Ishikawa (cell line): ENCODE results near the gene ADGRL4.

Experiments
- CEBPB ChIP-seq: IDR thresholded peaks from 2 replicates; pipeline ENCODE4 v1.6.1; 2012
- CREB1 ChIP-seq: IDR thresholded peaks from 2 replicates; pipeline ENCODE4 v1.6.1; 2012; ENCODE audit warnings: low read depth
- EGR1 ChIP-seq: IDR thresholded peaks from 2 replicates; pipeline ENCODE4 v1.6.1; 2012
- EP300 ChIP-seq: IDR thresholded peaks from 2 replicates; pipeline ENCODE4 v1.6.1; 2012; ENCODE audit warnings: borderline replicate concordance
- FOXM1 ChIP-seq: IDR thresholded peaks from 2 replicates; pipeline ENCODE4 v1.6.1; 2012; ENCODE audit warnings: low read depth, borderline replicate concordance
- NFIC ChIP-seq: IDR thresholded peaks from 2 replicates; pipeline ENCODE4 v1.6.1; 2012
- RAD21 ChIP-seq: IDR thresholded peaks from 2 replicates; pipeline ENCODE4 v1.6.1; 2012; ENCODE audit warnings: low read depth
- TAF1 ChIP-seq: IDR thresholded peaks from 2 replicates; pipeline ENCODE4 v1.6.1; 2012; ENCODE audit warnings: low read depth, mild to moderate bottlenecking
- TCF12 ChIP-seq: IDR thresholded peaks from 2 replicates; pipeline ENCODE4 v1.6.1; 2012; ENCODE audit warnings: low read depth
- TEAD4 ChIP-seq: IDR thresholded peaks from 2 replicates; pipeline ENCODE4 v1.6.1; 2012
- YY1 ChIP-seq: IDR thresholded peaks from 2 replicates; pipeline ENCODE4 v1.6.1; 2012; ENCODE audit warnings: low read depth
- ZBTB7A ChIP-seq: IDR thresholded peaks from 2 replicates; pipeline ENCODE4 v1.6.1; 2012; ENCODE audit warnings: low read depth
- TF ChIP-seq, protein P1 (sequence below): IDR thresholded peaks from 2 replicates; pipeline ENCODE4 v1.6.1; 2012; ENCODE audit warnings: low read depth, mild to moderate bottlenecking
- TF ChIP-seq, protein P2 (sequence below): IDR thresholded peaks from 2 replicates; pipeline ENCODE4 v1.6.1; 2012
- TF ChIP-seq, protein P3 (sequence below): IDR thresholded peaks from 2 replicates; pipeline ENCODE4 v1.6.1; 2012

ADGRL4 gene

DNA sequence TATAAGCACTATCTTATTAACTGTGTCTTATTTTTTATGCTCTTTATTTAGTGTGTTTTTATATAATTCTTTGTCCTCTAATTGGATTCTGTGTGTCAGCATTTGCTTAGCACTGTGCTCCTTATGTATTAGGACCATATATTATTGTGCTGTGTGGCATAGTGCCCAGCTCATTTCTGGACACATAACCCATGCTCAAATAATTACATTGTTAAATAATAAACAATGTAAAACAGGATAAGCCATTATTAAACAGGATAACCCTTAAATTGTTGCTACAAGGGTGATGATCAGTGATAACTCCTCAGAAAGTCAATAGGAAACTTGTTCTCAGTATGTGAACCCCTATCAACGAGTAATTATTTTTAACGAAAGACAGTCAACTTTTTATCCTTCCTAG lies 150.4 kb downstream of the ADGRL4 start:
- no peak for TF ChIP-seq TAF1
- no peak for TF ChIP-seq TEAD4
- TF ChIP-seq, protein P1, sequence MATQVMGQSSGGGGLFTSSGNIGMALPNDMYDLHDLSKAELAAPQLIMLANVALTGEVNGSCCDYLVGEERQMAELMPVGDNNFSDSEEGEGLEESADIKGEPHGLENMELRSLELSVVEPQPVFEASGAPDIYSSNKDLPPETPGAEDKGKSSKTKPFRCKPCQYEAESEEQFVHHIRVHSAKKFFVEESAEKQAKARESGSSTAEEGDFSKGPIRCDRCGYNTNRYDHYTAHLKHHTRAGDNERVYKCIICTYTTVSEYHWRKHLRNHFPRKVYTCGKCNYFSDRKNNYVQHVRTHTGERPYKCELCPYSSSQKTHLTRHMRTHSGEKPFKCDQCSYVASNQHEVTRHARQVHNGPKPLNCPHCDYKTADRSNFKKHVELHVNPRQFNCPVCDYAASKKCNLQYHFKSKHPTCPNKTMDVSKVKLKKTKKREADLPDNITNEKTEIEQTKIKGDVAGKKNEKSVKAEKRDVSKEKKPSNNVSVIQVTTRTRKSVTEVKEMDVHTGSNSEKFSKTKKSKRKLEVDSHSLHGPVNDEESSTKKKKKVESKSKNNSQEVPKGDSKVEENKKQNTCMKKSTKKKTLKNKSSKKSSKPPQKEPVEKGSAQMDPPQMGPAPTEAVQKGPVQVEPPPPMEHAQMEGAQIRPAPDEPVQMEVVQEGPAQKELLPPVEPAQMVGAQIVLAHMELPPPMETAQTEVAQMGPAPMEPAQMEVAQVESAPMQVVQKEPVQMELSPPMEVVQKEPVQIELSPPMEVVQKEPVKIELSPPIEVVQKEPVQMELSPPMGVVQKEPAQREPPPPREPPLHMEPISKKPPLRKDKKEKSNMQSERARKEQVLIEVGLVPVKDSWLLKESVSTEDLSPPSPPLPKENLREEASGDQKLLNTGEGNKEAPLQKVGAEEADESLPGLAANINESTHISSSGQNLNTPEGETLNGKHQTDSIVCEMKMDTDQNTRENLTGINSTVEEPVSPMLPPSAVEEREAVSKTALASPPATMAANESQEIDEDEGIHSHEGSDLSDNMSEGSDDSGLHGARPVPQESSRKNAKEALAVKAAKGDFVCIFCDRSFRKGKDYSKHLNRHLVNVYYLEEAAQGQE, result no peak
- no peak for TF ChIP-seq CEBPB
- TF ChIP-seq, protein P2, sequence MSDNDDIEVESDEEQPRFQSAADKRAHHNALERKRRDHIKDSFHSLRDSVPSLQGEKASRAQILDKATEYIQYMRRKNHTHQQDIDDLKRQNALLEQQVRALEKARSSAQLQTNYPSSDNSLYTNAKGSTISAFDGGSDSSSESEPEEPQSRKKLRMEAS, result no peak
- TF ChIP-seq, protein P3, sequence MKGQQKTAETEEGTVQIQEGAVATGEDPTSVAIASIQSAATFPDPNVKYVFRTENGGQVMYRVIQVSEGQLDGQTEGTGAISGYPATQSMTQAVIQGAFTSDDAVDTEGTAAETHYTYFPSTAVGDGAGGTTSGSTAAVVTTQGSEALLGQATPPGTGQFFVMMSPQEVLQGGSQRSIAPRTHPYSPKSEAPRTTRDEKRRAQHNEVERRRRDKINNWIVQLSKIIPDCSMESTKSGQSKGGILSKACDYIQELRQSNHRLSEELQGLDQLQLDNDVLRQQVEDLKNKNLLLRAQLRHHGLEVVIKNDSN, result no peak
- no peak for TF ChIP-seq CREB1
- no peak for TF ChIP-seq EGR1
- TF ChIP-seq ZBTB7A, result no peak
- no peak for TF ChIP-seq TCF12
- TF ChIP-seq FOXM1, result no peak
- TF ChIP-seq NFIC, result no peak
- no peak for TF ChIP-seq YY1
- no peak for TF ChIP-seq EP300
- TF ChIP-seq RAD21, result no peak

DNA sequence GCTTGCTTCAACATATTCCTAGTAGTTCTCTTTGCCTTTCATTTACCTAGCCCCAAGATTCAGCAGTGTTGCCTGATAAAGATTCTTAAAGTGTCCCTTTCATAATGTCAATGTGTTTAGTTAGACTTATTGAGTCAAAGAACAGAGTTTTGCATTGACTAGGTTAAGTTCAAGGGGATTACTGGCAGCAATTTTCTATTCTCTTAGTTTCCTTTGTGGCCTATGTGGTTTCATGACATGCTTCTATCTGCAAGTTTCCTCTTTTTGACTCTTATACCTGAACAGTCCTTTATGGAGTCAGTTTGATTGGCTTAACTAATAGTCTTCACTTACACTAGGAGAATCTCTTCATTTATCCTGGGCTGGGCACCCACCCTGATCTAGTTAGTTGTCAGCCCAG lies 151.3 kb downstream of the ADGRL4 start:
- no peak for TF ChIP-seq TCF12
- TF ChIP-seq EGR1, result no peak
- TF ChIP-seq, protein P2, result no peak
- no peak for TF ChIP-seq FOXM1
- TF ChIP-seq, protein P1, result no peak
- no peak for TF ChIP-seq YY1
- no peak for TF ChIP-seq TEAD4
- no peak for TF ChIP-seq CEBPB

DNA sequence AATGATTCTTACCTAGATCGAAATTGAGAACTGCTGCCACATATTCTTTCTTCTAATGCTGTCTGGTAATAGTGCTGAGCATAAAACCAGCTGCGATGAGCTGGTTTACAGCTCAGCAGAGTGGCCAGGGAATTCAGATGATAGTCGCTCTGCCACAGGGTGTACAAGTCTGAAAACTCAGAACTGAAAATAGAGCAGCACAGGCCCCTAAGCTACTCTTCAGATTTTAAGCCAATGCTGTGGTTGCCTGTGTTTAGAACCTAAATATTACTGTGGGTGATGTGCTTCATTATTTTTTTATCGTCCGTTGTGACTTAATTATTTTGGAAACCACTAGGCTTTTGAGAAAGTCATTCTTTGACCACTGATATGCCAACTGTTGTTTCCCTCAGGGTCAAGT lies 152.0 kb downstream of the ADGRL4 start:
- TF ChIP-seq YY1 (no peak), NFIC (no peak), ZBTB7A (no peak), FOXM1 (no peak), EGR1 (no peak), TCF12 (no peak), CREB1 (no peak), CEBPB (no peak), EP300 (no peak), TEAD4 (no peak)
- TF ChIP-seq, protein P2, result no peak
- TF ChIP-seq, protein P3, result no peak
- TF ChIP-seq, protein P1, result no peak

DNA sequence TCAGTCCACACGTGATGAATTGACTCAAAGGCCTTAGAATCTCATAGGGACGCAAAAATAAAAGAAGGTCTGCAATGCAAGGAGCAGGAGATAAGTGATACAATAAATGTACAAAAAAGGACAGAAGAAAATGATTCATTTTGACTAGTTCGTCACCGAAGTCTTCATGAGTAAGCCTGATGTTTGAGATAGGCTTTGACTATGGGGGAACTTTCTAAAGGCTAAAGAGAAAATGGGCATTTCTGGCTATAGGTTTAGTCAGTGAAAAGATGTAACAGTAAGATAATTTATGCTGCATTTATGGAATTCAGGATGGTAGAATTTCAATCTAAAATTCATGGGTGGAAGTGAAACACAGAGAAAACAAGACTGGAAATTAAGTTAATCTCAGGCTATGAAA lies 163.0 kb downstream of the ADGRL4 start:
- TF ChIP-seq, protein P1, result no peak
- TF ChIP-seq CEBPB, result no peak
- no peak for TF ChIP-seq CREB1
- no peak for TF ChIP-seq TAF1
- TF ChIP-seq FOXM1, result no peak
- TF ChIP-seq, protein P3, result no peak
- TF ChIP-seq EGR1, result no peak
